ENCODE data around the gene SPPL2C. TPM values are rescaled to one million over a fixed set of nuclear protein-coding genes. Genes with fewer than 3 reads are reported as not detected.

Gene SPPL2C
- total RNA-seq, 6 donors from 2014 or later = not detected

DNA sequence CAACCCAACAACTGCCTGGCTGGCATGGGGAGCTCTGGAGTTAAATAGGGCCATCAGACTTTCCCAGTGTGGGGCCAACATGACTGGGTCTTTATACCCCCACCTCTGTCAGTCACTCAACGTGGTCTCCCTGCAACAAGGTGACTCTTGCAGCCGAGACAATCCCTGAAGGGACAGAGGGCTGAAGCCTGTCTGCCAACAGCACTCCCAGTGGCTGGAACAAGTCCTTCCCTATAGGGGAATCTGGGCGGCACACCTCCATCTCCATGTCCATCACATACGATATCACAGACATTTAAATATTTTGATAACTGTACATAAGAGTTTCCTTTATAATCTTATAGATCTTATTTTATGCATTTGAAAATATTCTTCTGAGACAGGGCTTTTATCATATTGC, 44.9 kb downstream of the SPPL2C start:
- ATAC-seq (ENCODE audit: low FRiP score in 2 of 2) = no peak
- no peak overlapping the region for H3K27ac ChIP-seq
- no peaks in the 10 kb centered on the region for H3K36me3 ChIP-seq
- H3K27me3 ChIP-seq = peaks cover 0 to 9% (median 0%) of the 10 kb centered on the region in 4 donors
- TF ChIP-seq, protein P1, sequence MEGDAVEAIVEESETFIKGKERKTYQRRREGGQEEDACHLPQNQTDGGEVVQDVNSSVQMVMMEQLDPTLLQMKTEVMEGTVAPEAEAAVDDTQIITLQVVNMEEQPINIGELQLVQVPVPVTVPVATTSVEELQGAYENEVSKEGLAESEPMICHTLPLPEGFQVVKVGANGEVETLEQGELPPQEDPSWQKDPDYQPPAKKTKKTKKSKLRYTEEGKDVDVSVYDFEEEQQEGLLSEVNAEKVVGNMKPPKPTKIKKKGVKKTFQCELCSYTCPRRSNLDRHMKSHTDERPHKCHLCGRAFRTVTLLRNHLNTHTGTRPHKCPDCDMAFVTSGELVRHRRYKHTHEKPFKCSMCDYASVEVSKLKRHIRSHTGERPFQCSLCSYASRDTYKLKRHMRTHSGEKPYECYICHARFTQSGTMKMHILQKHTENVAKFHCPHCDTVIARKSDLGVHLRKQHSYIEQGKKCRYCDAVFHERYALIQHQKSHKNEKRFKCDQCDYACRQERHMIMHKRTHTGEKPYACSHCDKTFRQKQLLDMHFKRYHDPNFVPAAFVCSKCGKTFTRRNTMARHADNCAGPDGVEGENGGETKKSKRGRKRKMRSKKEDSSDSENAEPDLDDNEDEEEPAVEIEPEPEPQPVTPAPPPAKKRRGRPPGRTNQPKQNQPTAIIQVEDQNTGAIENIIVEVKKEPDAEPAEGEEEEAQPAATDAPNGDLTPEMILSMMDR (IDR thresholded peaks at IDR 0.05) = no peak
- 25 to 32% methylated on average over 3 to 4 of the region's 4 CpGs for WGBS, 2 donors
- peaks cover under 1 to 12% (median 3%) of the 10 kb centered on the region in 4 donors for H3K4me1 ChIP-seq
- H3K9me3 ChIP-seq = no peaks in the 10 kb centered on the region
- no peak overlapping the region for H3K4me3 ChIP-seq
- DNase-seq = no peak

DNA sequence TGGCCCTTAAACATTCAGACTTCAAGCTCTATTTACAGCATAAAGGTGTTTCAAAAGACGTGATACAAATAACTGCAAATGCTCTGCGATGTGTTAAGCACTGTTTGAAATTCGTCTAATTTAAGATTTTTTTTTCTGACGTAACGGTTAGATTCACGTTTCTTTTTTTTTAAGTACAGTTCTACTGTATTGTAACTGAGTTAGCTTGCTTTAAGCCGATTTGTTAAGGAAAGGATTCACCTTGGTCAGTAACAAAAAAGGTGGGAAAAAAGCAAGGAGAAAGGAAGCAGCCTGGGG, 49.0 kb downstream of the SPPL2C start:
- ATAC-seq (ENCODE audit: low FRiP score in 2 of 2) (no peak), DNase-seq (no peak)
- Histone ChIP-seq H3K4me3 (peak overlapping the region in 3 of 4 donors; percentile 58 to 91 (median 75)), H3K4me1 (peaks cover 20 to 44% (median 22%) of the 10 kb centered on the region in 4 donors), H3K9me3 (no peaks in the 10 kb centered on the region), H3K27ac (peak overlapping the region in 1 of 4 donors; percentile 69), H3K36me3 (no peaks in the 10 kb centered on the region), H3K27me3 (peaks cover 0 to 41% (median 13%) of the 10 kb centered on the region in 4 donors)
- 56 to 58% methylated on average over 7 of the region's 7 CpGs for WGBS, 2 donors
- no peak for TF ChIP-seq POLR2AphosphoS5 (IDR thresholded peaks at IDR 0.05)
- no peak for TF ChIP-seq POLR2A (IDR thresholded peaks at IDR 0.05)
- TF ChIP-seq, protein P1 (IDR thresholded peaks at IDR 0.05) = no peak
- TF ChIP-seq EP300 (IDR thresholded peaks at IDR 0.05) = no peak

DNA sequence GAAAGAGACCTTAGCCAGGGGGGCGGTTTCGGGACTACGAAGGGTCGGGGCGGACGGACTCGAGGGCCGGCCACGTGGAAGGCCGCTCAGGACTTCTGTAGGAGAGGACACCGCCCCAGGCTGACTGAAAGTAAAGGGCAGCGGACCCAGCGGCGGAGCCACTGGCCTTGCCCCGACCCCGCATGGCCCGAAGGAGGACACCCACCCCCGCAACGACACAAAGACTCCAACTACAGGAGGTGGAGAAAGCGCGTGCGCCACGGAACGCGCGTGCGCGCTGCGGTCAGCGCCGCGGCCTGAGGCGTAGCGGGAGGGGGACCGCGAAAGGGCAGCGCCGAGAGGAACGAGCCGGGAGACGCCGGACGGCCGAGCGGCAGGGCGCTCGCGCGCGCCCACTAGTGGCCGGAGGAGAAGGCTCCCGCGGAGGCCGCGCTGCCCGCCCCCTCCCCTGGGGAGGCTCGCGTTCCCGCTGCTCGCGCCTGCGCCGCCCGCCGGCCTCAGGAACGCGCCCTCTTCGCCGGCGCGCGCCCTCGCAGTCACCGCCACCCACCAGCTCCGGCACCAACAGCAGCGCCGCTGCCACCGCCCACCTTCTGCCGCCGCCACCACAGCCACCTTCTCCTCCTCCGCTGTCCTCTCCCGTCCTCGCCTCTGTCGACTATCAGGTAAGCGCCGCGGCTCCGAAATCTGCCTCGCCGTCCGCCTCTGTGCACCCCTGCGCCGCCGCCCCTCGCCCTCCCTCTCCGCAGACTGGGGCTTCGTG, 49.5 kb downstream of the SPPL2C start, which contains the start of gene MAPT:
MAPT (plus strand) TSS at position 533 of the 763 bp plus-strand sequence. CDS start 67,784 bp downstream, outside the sequence.
- no peaks in the 10 kb centered on the region for H3K9me3 ChIP-seq
- peak; percentile 90 to 98 for DNase-seq
- peaks cover 20 to 44% (median 22%) of the 10 kb centered on the region in 4 donors for H3K4me1 ChIP-seq
- WGBS, 2 donors = 3 to 11% methylated on average over 23 to 59 of the region's 97 CpGs
- H3K27me3 ChIP-seq = peaks cover 0 to 41% (median 13%) of the 10 kb centered on the region in 4 donors
- H3K36me3 ChIP-seq = no peaks in the 10 kb centered on the region
- ATAC-seq (ENCODE audit: low FRiP score in 2 of 2) = peak; percentile 96 to 99
- H3K4me3 ChIP-seq = peak within 1 kb of the TSS; percentile 58 to 91 (median 69)
- peak within 1 kb of the TSS in 2 of 4 donors; percentile 9 to 69 for H3K27ac ChIP-seq
- TF ChIP-seq EP300 (IDR thresholded peaks at IDR 0.05) (no peak), POLR2A (IDR thresholded peaks at IDR 0.05) (peak in 1 of 4 donors; percentile 24), POLR2AphosphoS5 (IDR thresholded peaks at IDR 0.05) (peak in 1 of 2 donors; percentile 63)
- TF ChIP-seq, protein P1 (IDR thresholded peaks at IDR 0.05) = peak; percentile 84 to 99 (median 98)

DNA sequence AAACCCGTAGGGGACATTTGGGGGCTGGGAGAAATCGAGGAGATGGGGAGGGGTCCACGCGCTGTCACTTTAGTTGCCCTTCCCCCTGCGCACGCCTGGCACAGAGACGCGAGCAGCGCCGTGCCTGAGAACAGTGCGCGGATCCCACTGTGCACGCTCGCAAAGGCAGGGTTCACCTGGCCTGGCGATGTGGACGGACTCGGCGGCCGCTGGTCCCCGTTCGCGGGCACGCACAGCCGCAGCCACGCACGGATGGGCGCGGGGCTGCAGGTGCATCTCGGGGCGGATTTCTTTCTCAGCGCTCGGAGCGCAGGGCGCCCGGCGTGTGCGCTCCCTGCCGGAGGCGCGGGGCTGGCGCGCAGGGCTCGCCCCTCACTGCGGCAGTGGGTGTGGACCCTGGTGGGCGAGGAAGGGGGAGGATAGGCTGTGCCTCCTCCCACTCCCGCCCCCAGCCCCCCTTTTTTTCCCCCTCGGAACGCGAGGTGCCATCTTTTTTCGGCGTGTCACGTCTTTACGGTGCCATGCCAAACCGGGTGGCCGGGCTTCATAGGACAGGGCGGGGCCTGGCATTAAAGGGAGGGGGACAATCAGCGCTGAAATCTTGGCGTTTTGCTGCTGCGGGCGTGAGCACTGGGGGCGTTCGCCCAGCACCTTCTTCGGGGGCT, 50.8 kb downstream of the SPPL2C start:
- peaks cover 0 to 41% (median 13%) of the 10 kb centered on the region in 4 donors for H3K27me3 ChIP-seq
- peak overlapping the region; percentile 10 to 91 (median 66) for H3K4me3 ChIP-seq
- DNase-seq (peak in 1 of 2 donors; percentile 84), ATAC-seq (ENCODE audit: low FRiP score in 2 of 2) (no peak)
- H3K27ac ChIP-seq = no peak overlapping the region
- peaks cover 20 to 44% (median 22%) of the 10 kb centered on the region in 4 donors for H3K4me1 ChIP-seq
- TF ChIP-seq POLR2AphosphoS5 (IDR thresholded peaks at IDR 0.05) (no peak), EP300 (IDR thresholded peaks at IDR 0.05) (no peak), POLR2A (IDR thresholded peaks at IDR 0.05) (no peak)
- TF ChIP-seq, protein P1 (IDR thresholded peaks at IDR 0.05) = no peak
- H3K36me3 ChIP-seq = no peaks in the 10 kb centered on the region
- H3K9me3 ChIP-seq = no peaks in the 10 kb centered on the region
- 0 to 7% methylated on average over 4 to 62 of the region's 63 CpGs for WGBS, 2 donors
